SK-N-SH (cell line): Measurements from ENCODE around the gene ZNF785. TPM values are rescaled to one million over a fixed set of nuclear protein-coding genes. Genes with fewer than 3 reads are reported as not detected.

ENCODE experiments used
- CTCF ChIA-PET: fragments of 300-600, 350-600 bp; formaldehyde crosslinking; extraction: SDS; loops from one replicate; lab custom pipeline; 2021; lab: Yijun Ruan, JAX
- POLR2A ChIA-PET: fragments of 350-600 bp; sonication (Branson Sonifier 250); formaldehyde crosslinking; extraction: SDS; loops from one replicate; lab custom pipeline; 2020; ENCODE audit warnings: antibody characterized with exemption, inconsistent platforms; lab: Yijun Ruan, JAX
- DNase-seq: peaks from one replicate; pipeline ENCODE4 v3.0.0; 2012
- H2AFZ ChIP-seq: fragments of 200-600 bp; sonication (generic); 2 replicates; pipeline ENCODE4 v1.8.1; 2016; ENCODE audit warnings: antibody characterized with exemption, mild to moderate bottlenecking, low read depth
- H3F3A ChIP-seq: fragments of 200-600 bp; sonication (generic); replicated peaks from 2 replicates; pipeline ENCODE3; 2016; ENCODE audit warnings: antibody characterized with exemption, mild to moderate bottlenecking; ENCODE audit not compliant: insufficient read depth
- H3K27ac ChIP-seq, 2 experiments: fragments of 200-500 bp in 1 of 2; fragments of 200-600 bp in 1 of 2; sonication (Bioruptor generic) in 1 of 2; sonication (generic), shearing (Covaris generic) in 1 of 2; 2 replicates each; pipeline versions ENCODE4 v1.5.1 to v1.6.1; 2014 to 2016; ENCODE audit warnings: low read depth in 2 of 2, inconsistent platforms in 1 of 2, low read length in 1 of 2, mild to moderate bottlenecking in 1 of 2, mixed read lengths in 1 of 2
- H3K27me3 ChIP-seq: fragments of 200-600 bp; sonication (generic), shearing (Covaris generic); 2 replicates; pipeline ENCODE4 v1.6.1; 2016; ENCODE audit warnings: mixed run types; ENCODE audit not compliant: insufficient read depth
- H3K36me3 ChIP-seq, 2 experiments: fragments of 200-500 bp in 1 of 2; fragments of 200-600 bp in 1 of 2; sonication (Bioruptor generic) in 1 of 2; sonication (generic) in 1 of 2; replicated peaks in 1 of 2; 2 replicates each; pipeline versions ENCODE3 to v1.5.1; 2014 to 2016; ENCODE audit warnings: low read length in 1 of 2, mild to moderate bottlenecking in 1 of 2; ENCODE audit not compliant: insufficient read depth in 2 of 2, control insufficient read depth in 1 of 2
- H3K4me1 ChIP-seq, 2 experiments: fragments of 200-500 bp in 1 of 2; fragments of 200-600 bp in 1 of 2; sonication (Bioruptor generic) in 1 of 2; sonication (generic), shearing (Covaris generic) in 1 of 2; 2 replicates each; pipeline versions ENCODE4 v1.5.1 to v1.6.1; 2014 to 2016; ENCODE audit warnings: low read depth in 1 of 2, low read length in 1 of 2, mixed run types in 1 of 2; ENCODE audit not compliant: insufficient read depth in 2 of 2, control insufficient read depth in 1 of 2
- H3K4me2 ChIP-seq: fragments of 200-600 bp; sonication (generic), shearing (Covaris generic); 2 replicates; pipeline ENCODE4 v1.6.1; 2017; ENCODE audit warnings: mixed run types
- H3K4me3 ChIP-seq, 2 experiments: fragments of 200-500 bp in 1 of 2; fragments of 200-600 bp in 1 of 2; sonication (Bioruptor generic) in 1 of 2; sonication (generic), shearing (Covaris generic) in 1 of 2; 2 replicates each; pipeline versions ENCODE4 v1.5.1 to v1.8.1; 2014 to 2016; ENCODE audit warnings: low read depth in 2 of 2, inconsistent platforms in 1 of 2, low read length in 1 of 2, mild to moderate bottlenecking in 1 of 2, mixed read lengths in 1 of 2, moderate library complexity in 1 of 2
- H3K79me2 ChIP-seq: fragments of 200-600 bp; sonication (generic); 2 replicates; pipeline ENCODE4 v1.8.1; 2017; ENCODE audit warnings: mild to moderate bottlenecking; ENCODE audit not compliant: insufficient read depth
- H3K9ac ChIP-seq: fragments of 200-600 bp; sonication (generic); 2 replicates; pipeline ENCODE4 v1.6.1; 2017; ENCODE audit warnings: mixed run types
- H3K9me2 ChIP-seq: fragments of 200-600 bp; sonication (generic); 2 replicates; pipeline ENCODE4 v1.6.1; 2017; ENCODE audit warnings: mixed run types
- H3K9me3 ChIP-seq: fragments of 200-600 bp; sonication (generic); 2 replicates; pipeline ENCODE4 v1.6.1; 2017; ENCODE audit warnings: mixed run types, mild to moderate bottlenecking, moderate library complexity
- H4K20me1 ChIP-seq: fragments of 200-600 bp; sonication (generic); 2 replicates; pipeline ENCODE4 v1.6.1; 2017; ENCODE audit warnings: mild to moderate bottlenecking, mixed run types; ENCODE audit not compliant: insufficient read depth
- CHD2 ChIP-seq: fragments of 150-350 bp; IDR thresholded peaks from 2 replicates; pipeline ENCODE4 v1.6.1; 2018; ENCODE audit warnings: low read length; ENCODE audit not compliant: partially characterized antibody
- CTCF ChIP-seq: fragments of 200-600 bp; sonication (generic); IDR thresholded peaks from 2 replicates; pipeline ENCODE4 v1.6.1; 2017; ENCODE audit warnings: antibody characterized with exemption, mild to moderate bottlenecking, moderate library complexity
- ELF1 ChIP-seq: IDR thresholded peaks from 2 replicates; pipeline ENCODE4 v1.4.0; 2012
- FOXJ3 ChIP-seq: sonication (generic); formaldehyde crosslinking; IDR thresholded peaks from 2 replicates; pipeline ENCODE4 v1.5.1; 2020; ENCODE audit warnings: mild to moderate bottlenecking, missing genetic modification reagents
- FOXM1 ChIP-seq: IDR thresholded peaks from 2 replicates; pipeline ENCODE4 v1.4.0; 2012; ENCODE audit warnings: low read depth, mild to moderate bottlenecking
- GABPA ChIP-seq: IDR thresholded peaks from 2 replicates; pipeline ENCODE4 v1.4.0; 2012; ENCODE audit warnings: low read depth, mild to moderate bottlenecking
- RAD21 ChIP-seq: IDR thresholded peaks from 2 replicates; pipeline ENCODE4 v1.6.1; 2012; ENCODE audit warnings: mild to moderate bottlenecking, low read length
- RXRA ChIP-seq: IDR thresholded peaks from 2 replicates; pipeline ENCODE4 v1.4.0; 2012; ENCODE audit warnings: low read depth, mild to moderate bottlenecking, borderline replicate concordance
- SMC3 ChIP-seq: IDR thresholded peaks from 2 replicates; pipeline ENCODE4 v1.6.1; 2012; ENCODE audit warnings: low read depth, low read length, improper control_type of control experiment
- WGBS: methylation state at CpG from one replicate; pipeline ENCODE4 v1.1.6; 2017; ENCODE audit warnings: low lambda C conversion rate; 5-methylcytosine and 5-hydroxymethylcytosine counted together
- polyA plus RNA-seq, 3 experiments: library from polyadenylated mRNA; depleted of rRNA; stranded (reverse); fragments of >200 nt; gene quantifications; 2 replicates each; pipeline ENCODE4 v1.2.3, GENCODE V29; 2012
- TF ChIP-seq, protein P1 (sequence below): IDR thresholded peaks from 2 replicates; pipeline ENCODE4 v1.4.0; 2012; ENCODE audit warnings: low read depth, borderline replicate concordance
- TF ChIP-seq, protein P2 (sequence below): fragments of 150-350 bp; IDR thresholded peaks from 2 replicates; pipeline ENCODE4 v1.6.1; 2016; ENCODE audit warnings: mild to moderate bottlenecking, low read depth, low read length
- TF ChIP-seq, protein P3 (sequence below): IDR thresholded peaks from 2 replicates; pipeline ENCODE4 v1.4.0; 2012; ENCODE audit warnings: low read depth

Gene ZNF785
- polyA plus RNA-seq, 1 of the 3 experiments (the other 2 are of a cell fraction), result 8.8 TPM

DNA sequence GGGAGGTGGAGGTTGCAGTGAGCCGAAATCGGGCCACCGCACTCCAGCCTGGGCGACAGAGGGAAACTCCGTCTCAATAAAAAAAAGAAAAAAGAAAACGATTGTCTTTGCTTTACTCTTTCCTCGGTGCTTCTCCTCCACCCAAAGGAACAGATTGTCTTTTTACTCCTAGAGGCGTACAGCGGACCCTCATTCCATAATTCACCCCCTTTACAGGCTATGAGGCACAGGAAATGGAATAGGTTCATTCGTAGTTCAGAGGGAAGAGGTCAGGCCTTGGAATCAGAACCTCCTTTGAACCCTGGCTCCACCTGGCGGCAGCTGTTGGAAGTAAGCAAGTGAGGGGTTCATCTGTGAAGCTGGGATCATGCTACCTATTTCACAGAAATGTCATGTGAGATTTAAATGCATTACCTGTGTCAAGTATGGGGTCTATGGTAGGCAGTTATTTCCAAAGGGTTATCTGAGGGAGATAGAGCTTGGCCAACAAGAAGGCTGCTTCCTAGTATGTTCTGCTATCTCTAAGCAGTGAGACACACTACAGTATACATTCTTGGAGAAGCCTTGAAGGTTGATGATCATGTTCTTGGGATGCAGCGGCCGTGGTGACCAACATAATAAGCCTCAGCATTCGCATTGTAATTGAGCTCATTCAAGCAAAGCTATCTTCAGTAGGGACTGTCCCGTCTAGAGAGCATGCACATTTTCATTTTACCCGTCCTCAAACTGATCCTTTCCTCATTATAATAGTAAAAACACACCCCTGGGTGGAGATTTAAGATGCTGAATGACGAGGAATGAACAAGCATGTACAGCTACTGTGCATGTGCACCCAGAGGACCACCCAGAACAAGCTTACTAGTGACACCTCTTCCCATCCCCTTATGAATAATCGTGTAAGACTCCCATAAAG lies 43.4 kb upstream of the ZNF785 start:
- H4K20me1 ChIP-seq, result no peaks in the 10 kb centered on the region
- H3K36me3 ChIP-seq, result no peaks in the 10 kb centered on the region
- CTCF ChIA-PET, result interaction anchor here (0.7 to 7.8 kb wide), 35 partner anchors 9 to 233 kb away, joined by 3 to 65 read pairs (median 4); partner anchors contain the start of genes DCTPP1, PRR14, ZNF48 and ZNF688
- TF ChIP-seq FOXJ3 (CRISPR knock-in tag), result no peak
- peak; percentile 91 for TF ChIP-seq CTCF
- TF ChIP-seq, protein P1, sequence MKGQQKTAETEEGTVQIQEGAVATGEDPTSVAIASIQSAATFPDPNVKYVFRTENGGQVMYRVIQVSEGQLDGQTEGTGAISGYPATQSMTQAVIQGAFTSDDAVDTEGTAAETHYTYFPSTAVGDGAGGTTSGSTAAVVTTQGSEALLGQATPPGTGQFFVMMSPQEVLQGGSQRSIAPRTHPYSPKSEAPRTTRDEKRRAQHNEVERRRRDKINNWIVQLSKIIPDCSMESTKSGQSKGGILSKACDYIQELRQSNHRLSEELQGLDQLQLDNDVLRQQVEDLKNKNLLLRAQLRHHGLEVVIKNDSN, result no peak
- TF ChIP-seq GABPA, result peak; percentile 38; the same call in 1 of the 2 replicates
- peak; percentile 87 for TF ChIP-seq RAD21
- TF ChIP-seq SMC3, result peak; percentile 88
- no peak for TF ChIP-seq ELF1
- TF ChIP-seq RXRA, result peak; percentile 87
- peak overlapping the region in 1 of 2 experiments; percentile 4; a peak in 1 of 4 replicates for H3K4me3 ChIP-seq
- WGBS, result 43% methylated on average over 18 of the region's 18 CpGs
- no peak overlapping the region for H3K4me2 ChIP-seq
- H3K27ac ChIP-seq, result no peak overlapping the region
- H3K4me1 ChIP-seq, result no peaks in the 10 kb centered on the region
- no peak overlapping the region for H3K9ac ChIP-seq
- H3K27me3 ChIP-seq, result no peaks in the 10 kb centered on the region
- H3K9me3 ChIP-seq, result no peaks in the 10 kb centered on the region
- H3F3A ChIP-seq, result peaks cover 3% of the 10 kb centered on the region
- peaks cover 3% of the 10 kb centered on the region; the same call in 1 of the 2 replicates for H3K79me2 ChIP-seq
- DNase-seq, result peak; percentile 74
- POLR2A ChIA-PET, result interaction anchor here (0.8 kb wide), 1 partner anchor 18 kb away, joined by 3 read pairs; the partner anchor contains the start of gene ZNF689
- H3K9me2 ChIP-seq, result no peaks in the 10 kb centered on the region
- peak overlapping the region; percentile 90 for H2AFZ ChIP-seq

DNA sequence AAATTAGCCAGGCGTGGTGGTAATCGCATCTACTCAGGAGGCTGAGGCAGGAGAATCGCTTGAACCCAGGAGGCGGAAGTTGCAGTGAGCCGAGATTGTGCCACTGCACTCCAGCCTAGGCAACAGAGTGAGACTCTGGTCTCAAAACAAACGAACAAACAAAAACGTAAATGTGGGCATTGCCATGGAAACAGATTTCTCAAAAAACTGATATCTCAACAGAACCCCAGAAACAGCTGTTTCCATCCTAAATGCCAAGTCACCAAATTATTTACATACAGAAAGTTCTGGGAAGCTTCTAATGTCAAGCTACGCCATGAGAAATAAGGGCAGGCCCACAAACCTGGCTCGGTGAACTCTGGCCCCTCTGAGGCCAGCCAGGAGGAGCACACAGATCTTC lies 40.7 kb upstream of the ZNF785 start:
- Histone ChIP-seq H3K9me2 (no peaks in the 10 kb centered on the region), H3K4me2 (no peak overlapping the region), H3K9me3 (no peaks in the 10 kb centered on the region), H3K4me3 (no peak overlapping the region), H3K9ac (no peak overlapping the region), H2AFZ (no peak overlapping the region), H3K36me3 (no peaks in the 10 kb centered on the region), H3K4me1 (no peaks in the 10 kb centered on the region), H3K27ac (no peak overlapping the region), H3F3A (no peaks in the 10 kb centered on the region), H3K79me2 (no peaks in the 10 kb centered on the region), H3K27me3 (no peaks in the 10 kb centered on the region), H4K20me1 (no peaks in the 10 kb centered on the region)
- TF ChIP-seq CHD2, result no peak
- TF ChIP-seq, protein P2, sequence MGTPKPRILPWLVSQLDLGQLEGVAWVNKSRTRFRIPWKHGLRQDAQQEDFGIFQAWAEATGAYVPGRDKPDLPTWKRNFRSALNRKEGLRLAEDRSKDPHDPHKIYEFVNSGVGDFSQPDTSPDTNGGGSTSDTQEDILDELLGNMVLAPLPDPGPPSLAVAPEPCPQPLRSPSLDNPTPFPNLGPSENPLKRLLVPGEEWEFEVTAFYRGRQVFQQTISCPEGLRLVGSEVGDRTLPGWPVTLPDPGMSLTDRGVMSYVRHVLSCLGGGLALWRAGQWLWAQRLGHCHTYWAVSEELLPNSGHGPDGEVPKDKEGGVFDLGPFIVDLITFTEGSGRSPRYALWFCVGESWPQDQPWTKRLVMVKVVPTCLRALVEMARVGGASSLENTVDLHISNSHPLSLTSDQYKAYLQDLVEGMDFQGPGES, result no peak
- TF ChIP-seq, protein P3, sequence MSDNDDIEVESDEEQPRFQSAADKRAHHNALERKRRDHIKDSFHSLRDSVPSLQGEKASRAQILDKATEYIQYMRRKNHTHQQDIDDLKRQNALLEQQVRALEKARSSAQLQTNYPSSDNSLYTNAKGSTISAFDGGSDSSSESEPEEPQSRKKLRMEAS, result no peak
- TF ChIP-seq FOXM1, result no peak
- 91% methylated on average over 9 of the region's 9 CpGs for WGBS
- ChIA-PET POLR2A (interaction anchor here (1.2 kb wide), 1 partner anchor 55 kb away, joined by 3 read pairs; no protein-coding TSS in a partner anchor), CTCF (interaction anchor here (1.4 to 7.8 kb wide), 2 partner anchors 11 to 28 kb away, joined by 4 to 65 read pairs; no protein-coding TSS in a partner anchor)
- DNase-seq, result no peak
